Caki2 (cell line): Measurements from ENCODE around the gene DTX1. TPM values are rescaled to one million over a fixed set of nuclear protein-coding genes. Genes with fewer than 3 reads are reported as not detected.

Experiments
- DNase-seq: peaks from one replicate; pipeline ENCODE4 v3.0.0-alpha.2; 2015; ENCODE audit warnings: low read depth
- in situ Hi-C: cut with HindIII; loops from 2 replicates; pipeline ENCODE4 v1.10.0; 2016; ENCODE audit warnings: low sequenced_read_pairs, low pct_unique_long_range_greater_than_20kb, mixed read lengths
- total RNA-seq: library from RNA; depleted of rRNA; stranded (reverse); fragments of >200 nt; shearing (Covaris generic); gene quantifications from 2 replicates; pipeline ENCODE4 v1.2.3, GENCODE V29; 2014; ENCODE audit warnings: low replicate concordance; rRNA removed

Gene DTX1
- total RNA-seq, 1 experiment from 2014 or later: not detected

GRCh38 chr12:113142173-113142885 is 85.8 kb downstream of the DTX1 start:
- in situ Hi-C loops: no loop called here

GRCh38 chr12:113142886-113143332 is 86.4 kb downstream of the DTX1 start:
- DNase-seq: no peak
- in situ Hi-C loops: no loop called here

More at GRCh38 chr12:113142173-113142885, 85.8 kb downstream of the DTX1 start:
- no peak for DNase-seq

- in situ Hi-C loops: no loop called here
- DNase-seq: no peak
Observed at GRCh38 chr12:113143959-113144358, 87.4 kb downstream of the DTX1 start.

GRCh38 chr12:113144806-113145205 is 88.3 kb downstream of the DTX1 start:
- in situ Hi-C loops: no loop called here
- no peak for DNase-seq

GRCh38 chr12:113145720-113146551 is 89.4 kb downstream of the DTX1 start:
- DNase-seq: no peak
- in situ Hi-C loops: no loop called here

- in situ Hi-C loops: no loop called here
Observed at GRCh38 chr12:113146999-113147398, 90.5 kb downstream of the DTX1 start.

More at GRCh38 chr12:113146999-113147398, 90.5 kb downstream of the DTX1 start:
- DNase-seq: no peak

Other genes with a start within 250 kb of the DTX1 start
- 18.1 and 27.5 TPM in 2 replicates for gene OAS1, start 149.8 kb upstream of the DTX1 start, total RNA-seq
- gene OAS3, start 118.3 kb upstream of the DTX1 start, total RNA-seq: 11.4 and 19.1 TPM in 2 replicates
- gene OAS2, start 78.2 kb upstream of the DTX1 start, total RNA-seq: 0.30 and 1.0 TPM in 2 replicates
- gene RASAL1, start 79.0 kb downstream of the DTX1 start, total RNA-seq: 29.3 and 65.1 TPM in 2 replicates
- 5.4 and 6.2 TPM in 2 replicates for gene CFAP73, start 93.0 kb downstream of the DTX1 start, total RNA-seq
- gene DDX54, start 128.7 kb downstream of the DTX1 start, total RNA-seq: 48.3 and 57.9 TPM in 2 replicates
- gene RITA1, start 129.0 kb downstream of the DTX1 start, total RNA-seq: 37.1 and 53.0 TPM in 2 replicates
- 16.4 and 18.9 TPM in 2 replicates for gene TPCN1, start 164.7 kb downstream of the DTX1 start, total RNA-seq